Measurements from ENCODE around the gene TMEM69.

DNA sequence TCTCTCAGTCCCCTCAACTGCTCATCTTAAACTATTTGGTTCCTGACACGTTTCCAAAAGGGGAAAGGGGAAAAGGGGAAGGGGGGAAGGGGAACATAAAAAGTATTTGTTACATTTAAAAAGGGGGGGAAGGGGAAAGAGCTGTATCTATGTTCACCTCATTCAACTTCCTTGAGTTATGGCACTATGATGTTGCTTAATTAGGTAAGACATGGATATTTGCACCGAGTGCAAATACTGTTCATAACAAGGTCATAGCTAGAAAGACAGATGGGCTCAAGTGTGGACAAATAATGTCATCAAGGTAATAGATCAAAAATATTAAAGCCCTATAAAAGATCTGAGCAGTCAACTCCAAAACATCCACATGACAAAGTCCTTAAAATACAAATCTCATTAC lies 27.6 kb upstream of the TMEM69 start:
- no peak for TF ChIP-seq EZH2phosphoT487 (IDR thresholded peaks at IDR 0.05; ENCODE audit: low read depth, severe bottlenecking, unreplicated experiment)
- TF ChIP-seq, protein P1, sequence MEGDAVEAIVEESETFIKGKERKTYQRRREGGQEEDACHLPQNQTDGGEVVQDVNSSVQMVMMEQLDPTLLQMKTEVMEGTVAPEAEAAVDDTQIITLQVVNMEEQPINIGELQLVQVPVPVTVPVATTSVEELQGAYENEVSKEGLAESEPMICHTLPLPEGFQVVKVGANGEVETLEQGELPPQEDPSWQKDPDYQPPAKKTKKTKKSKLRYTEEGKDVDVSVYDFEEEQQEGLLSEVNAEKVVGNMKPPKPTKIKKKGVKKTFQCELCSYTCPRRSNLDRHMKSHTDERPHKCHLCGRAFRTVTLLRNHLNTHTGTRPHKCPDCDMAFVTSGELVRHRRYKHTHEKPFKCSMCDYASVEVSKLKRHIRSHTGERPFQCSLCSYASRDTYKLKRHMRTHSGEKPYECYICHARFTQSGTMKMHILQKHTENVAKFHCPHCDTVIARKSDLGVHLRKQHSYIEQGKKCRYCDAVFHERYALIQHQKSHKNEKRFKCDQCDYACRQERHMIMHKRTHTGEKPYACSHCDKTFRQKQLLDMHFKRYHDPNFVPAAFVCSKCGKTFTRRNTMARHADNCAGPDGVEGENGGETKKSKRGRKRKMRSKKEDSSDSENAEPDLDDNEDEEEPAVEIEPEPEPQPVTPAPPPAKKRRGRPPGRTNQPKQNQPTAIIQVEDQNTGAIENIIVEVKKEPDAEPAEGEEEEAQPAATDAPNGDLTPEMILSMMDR (IDR thresholded peaks at IDR 0.05; ENCODE audit: poor library complexity), result no peak

All from hepatocyte (in vitro differentiated cells).